Stimulated activated CD8-positive, alpha-beta memory T cell treated with anti-CD3 and anti-CD28 coated beads, Interleukin-2, amount 100 ng/mL, for 1 hour (primary cell): ENCODE measurements around the gene DOCK11.
"Not testable (repeated sequence)": the region's sequence is repeated elsewhere in the genome, so short reads cannot be mapped to it uniquely, and the experiment has no call there.

Experiments used
- DNase-seq, 2 donors: peaks; one replicate each; pipeline ENCODE4 v3.0.0-alpha.2; 2020; ENCODE audit warnings: low read depth in 2 of 2

Gene DOCK11

DNA sequence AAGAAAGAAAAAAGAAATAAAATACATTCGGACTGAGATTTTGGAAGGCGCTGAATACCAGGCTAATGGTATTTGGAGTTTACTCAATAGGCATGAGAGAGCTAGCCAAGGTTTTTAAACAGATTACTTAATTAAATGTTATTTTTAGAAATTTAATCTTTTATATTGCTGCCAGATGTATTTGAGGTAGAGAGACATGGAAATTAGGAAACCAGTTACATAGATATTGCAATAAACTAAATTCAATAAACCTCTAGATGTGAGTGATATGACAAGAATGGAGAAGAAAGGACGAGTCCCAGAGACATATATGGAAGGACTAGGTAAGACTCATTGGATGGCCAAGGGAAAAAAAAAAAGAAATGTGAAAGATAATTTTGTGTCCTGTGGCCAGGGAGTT is 193.3 kb downstream of the DOCK11 start:
- DNase-seq, result no peak

DNA sequence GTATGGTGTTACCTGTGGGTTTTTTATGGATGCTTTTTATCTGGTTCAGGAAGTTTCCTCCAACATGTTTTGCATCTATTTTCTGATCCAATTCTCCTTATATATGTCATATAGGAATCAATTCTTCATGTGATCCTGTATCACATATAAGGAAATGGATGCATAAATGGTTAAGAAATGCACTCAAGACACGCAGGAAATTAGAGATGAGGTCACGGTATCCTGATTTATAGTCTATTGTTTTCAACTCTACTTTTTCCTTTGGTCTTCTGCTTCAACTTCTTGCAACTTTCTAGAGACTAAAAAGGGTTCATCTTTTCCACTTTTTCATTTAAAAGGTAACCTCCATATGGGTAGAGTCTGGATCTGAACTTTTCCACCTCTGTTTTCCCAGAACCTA is 198.2 kb downstream of the DOCK11 start:
- DNase-seq, result no peak

DNA sequence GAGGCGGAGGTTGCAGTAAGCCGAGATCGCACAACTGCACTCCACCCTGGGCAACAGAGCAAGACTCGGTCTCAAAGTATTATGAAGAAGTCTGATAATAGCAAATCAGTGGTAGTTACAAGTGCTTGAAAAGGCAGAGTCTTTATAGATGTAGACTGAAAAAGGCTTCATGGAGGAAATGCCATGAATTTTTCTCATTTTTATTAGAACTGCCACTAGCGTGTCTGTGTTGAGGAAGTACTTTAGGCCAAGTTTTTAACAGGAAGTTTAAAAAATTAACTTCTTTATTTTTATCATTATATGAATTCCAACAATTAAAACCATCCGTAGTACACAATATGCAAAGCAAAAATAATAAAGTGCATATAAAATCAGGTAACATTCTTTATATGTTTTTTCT is 199.0 kb downstream of the DOCK11 start:
- no peak for DNase-seq

DNA sequence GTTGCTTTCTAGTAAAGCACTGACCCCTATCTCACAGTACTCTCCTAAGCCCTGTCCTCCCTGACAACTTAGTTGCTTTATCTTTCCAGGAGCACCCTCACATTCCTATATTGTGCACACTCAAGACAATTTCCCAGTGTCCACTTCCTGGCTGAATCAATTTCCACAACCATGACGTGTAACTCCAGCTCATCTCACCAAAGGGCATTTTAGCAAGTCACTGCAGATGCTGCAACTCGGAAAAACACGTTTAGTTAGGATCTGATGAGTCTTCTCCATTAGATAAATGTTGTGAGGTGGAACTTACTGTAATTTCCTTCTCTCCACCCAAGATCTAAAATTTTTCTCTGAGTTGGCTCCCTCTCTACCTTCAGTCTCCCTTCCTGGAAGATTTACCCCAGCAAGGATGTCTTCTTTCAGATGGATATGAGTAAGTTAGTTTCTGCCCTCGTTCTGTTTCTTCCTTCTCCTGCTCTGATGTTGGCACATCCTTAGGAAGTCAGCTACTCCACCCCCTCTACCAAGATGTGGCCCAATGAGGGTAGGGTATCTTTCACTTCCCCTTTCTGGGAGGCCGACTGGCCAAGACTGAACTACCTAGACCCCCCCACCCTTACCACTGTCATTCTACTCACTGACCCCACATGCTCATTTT is 203.0 kb downstream of the DOCK11 start:
- DNase-seq, result no peak

DNA sequence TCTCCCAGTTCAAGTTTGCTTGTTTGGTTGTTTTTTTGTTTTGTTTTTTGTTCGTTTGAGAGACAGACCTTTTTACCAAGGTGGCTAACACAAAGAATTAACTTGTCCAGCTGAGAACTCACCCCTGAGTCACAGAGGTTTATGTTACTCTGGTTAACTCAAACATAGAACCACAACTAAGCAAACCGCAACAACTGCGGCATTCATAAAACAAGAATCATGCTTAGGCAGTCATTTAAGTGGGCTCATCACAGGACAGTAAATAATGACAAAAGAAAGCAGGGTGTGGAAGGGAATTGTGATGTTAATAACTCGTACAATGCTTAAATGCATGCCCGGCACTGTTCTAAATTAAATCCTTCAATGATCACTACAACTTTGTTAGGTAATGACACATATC is 207.1 kb downstream of the DOCK11 start:
- DNase-seq, result no peak

DNA sequence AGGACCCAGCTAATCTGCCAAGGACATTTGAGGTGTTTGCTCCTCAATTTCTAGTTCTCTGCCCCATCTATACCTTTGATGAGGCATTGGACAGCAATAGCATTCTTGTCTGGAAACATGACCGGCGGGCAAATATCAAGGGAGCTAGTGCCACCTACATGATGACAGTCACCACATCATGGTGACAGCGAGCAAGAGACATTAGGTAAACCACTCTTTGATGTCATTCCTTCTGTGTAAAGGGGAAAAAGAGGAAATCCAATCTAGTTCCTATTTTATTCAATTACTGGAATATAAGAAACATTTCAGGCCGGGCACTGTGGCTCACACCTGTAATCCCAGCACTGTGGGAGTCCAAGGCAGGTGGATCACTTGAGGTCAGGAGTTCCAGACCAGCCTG is 211.1 kb downstream of the DOCK11 start:
- no peak for DNase-seq

DNA sequence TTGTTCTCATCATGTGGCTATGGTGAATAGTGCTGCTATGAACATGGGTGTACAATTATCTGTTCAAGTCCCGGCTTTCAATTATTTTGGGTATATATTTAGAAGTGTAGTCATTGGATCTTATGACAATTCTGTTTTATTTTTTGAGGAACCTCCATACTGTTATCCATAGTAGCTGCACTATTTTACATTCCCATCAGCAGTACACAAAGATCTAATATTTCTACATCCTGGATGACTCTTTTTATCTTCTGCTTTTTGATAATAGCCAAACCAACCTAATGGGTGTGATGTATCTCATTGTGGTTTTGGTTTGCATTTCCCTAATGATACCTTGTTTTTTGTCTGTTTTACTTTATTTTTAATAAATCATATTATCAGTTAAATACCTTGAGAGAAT is 218.9 kb downstream of the DOCK11 start:
- no peak for DNase-seq

DNA sequence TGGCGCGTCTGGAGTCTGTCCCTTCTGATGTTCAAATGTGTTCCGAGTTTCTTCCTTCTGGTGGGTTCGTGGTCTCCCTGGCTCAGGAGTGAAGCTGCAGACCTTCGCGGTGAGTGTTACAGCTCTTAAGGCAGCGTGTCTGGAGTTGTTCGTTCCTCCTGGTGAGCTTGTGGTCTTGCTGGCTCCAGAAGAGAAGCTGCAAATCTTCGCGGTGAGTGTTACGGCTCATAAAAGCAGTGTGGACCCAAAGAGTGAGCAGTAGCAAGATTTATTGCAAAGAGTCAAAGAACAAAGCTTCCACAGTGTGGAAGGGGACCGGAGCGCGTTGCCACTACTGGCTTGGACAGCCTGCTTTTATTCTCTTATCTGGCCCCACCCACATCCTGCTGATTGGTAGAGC is 220.3 kb downstream of the DOCK11 start:
- not testable (repeated sequence) for DNase-seq

DNA sequence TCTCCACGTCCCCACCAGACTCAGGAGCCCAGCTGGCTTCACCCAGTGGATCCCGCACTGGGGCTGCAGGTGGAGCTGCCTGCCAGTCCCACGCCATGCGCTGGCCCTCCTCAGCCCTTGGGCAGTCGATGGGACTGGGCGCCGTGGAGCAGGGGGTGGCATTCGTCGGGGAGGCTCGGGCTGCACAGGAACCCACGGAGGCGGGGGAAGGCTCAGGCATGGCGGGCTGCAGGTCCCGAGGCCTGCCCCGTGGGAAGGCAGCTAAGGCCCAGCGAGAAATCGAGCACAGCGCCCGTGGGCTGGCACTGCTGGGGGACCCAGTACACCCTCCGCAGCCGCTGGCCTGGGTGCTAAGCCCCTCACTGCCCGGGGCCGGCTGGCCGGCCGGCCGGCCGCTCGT is 221.2 kb downstream of the DOCK11 start:
- DNase-seq, result not testable (repeated sequence)

DNA sequence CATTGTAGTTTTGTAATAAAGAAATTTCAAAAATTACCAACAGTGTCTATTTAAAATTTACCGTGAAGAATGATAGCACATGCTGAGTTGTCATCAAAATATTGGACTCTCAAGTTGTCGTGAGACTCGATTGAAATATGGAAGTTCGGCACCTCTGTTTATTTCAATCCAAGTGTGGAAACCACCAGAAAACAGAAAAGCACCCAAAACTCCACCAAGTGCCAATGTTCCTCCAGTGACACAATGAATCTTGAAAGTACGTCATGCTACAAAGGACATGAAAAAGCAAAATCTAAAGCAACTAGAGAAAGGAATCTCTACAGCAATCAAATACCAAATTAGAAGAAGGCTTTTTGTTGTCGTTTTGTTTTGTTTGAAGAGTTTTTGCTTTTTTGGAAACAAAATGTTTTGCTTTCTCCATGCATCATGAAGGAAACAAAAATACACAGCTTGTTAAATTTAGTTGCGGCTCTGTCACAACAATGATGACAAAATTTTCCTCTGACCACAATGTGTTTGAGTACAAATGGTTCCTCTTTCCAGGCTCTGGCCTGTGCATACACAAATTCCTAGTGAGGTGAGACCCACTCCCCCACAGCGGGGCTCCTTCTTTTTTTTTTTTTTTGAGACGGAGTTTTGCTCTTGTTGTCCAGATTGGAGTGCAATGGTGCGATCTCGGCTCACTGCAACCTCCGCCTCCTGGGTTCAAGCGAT is 222.2 kb downstream of the DOCK11 start:
- no peak for DNase-seq

DNA sequence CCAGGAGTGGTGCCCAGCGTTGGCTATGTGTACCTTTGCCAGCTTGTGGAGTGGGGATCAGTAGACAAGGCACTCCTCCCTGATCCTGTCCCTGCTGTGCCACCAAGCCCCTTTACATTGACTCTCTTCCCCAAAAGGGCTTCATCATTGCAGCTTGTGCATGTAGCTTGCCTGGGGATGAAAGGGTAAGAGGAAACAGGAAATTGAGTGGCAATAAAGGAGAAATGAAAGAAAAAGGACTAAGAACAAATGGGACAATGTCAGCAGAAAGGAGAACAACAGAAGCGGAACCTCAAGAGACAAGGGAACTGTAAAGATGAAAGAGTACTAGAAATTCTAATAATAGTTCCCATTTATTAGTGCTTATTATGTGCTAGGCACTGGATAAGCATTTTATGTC is 223.1 kb downstream of the DOCK11 start:
- DNase-seq, result no peak

DNA sequence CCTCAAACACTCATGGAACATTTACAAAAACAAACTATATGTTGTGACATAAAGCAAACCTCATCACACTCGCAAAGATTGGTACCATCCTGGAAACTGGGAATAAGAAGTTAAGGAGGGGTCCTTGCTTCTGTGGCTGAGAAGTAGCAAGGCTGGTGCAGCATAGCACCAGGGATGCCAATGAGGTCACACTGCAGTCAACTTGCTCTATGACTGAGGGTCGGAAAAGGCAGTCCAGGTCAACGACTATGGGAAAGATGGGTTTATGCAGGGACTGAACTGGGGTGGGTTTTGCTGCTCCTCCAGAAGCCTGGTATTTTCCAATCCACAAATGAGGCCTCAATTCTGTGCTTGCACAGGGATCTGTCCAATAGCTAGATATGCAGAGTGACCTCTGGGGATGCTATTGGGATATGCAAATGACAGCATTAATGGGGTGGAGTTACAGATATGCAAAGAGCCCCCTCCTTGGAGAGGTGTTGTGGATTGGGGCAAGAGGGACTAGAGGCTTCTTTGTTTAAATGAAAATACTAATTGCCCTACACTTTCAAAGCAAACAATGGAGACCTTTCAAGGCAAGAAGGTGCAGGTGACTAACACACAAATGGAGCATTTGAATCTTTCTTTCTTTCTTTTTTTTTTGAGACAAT is 224.6 kb downstream of the DOCK11 start:
- DNase-seq, result no peak

DNA sequence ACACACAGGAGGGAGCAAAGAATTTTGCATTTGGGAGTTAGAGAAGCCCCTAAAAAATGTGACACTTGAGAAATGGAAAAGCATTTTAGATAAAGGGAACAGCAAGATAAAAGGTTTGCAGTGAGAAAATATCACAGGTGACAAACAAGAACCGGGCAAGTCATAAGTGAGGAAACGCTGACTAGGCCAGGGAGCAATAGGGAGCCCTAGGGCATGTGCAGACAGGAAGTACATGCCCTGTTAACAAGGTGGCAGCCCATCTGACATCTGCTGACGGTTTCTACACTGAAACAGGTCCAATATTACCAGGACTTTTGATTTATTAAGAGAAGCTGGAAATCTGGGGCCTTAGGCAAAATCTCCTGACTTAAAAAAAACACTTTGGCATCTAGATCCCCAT is 227.8 kb downstream of the DOCK11 start:
- no peak for DNase-seq

DNA sequence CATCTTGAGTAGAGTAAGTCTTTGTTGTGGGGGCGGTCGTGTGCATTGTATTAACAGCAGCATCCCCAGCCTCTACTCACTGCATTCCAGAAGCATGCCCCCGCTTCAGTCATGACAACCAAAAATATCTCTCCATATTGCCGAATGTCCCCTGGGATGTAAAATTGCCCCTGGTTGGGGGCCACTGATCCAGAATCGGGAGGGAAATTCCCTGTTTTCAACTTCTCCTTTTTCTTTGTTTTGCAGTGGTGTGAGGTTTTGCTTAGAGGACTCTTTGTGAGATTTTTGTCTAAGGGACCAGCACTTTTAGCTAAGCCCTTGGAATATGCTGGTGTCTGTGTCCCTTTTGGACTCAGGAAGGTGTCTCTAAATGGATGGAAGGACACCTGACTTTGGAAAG is 228.8 kb downstream of the DOCK11 start:
- no peak for DNase-seq

DNA sequence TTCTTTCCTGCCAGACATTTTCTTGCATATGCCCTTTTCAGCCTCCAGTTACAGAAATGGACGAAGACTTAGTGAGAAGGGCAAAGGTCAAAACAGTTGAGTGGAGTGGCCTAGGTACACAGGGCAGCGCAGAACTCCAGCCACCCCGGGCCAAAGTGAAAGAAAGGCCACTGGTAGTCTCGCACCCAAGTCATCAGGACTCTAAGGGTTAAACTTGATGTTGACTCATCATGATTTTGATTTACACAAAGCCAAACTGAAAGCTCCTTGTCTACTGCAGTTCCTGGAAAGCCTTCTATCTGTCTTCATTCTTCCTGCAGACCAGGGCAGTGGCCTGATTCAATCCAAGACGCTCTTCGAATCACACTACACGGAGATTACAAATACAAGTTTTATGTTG is 229.2 kb downstream of the DOCK11 start:
- no peak for DNase-seq

DNA sequence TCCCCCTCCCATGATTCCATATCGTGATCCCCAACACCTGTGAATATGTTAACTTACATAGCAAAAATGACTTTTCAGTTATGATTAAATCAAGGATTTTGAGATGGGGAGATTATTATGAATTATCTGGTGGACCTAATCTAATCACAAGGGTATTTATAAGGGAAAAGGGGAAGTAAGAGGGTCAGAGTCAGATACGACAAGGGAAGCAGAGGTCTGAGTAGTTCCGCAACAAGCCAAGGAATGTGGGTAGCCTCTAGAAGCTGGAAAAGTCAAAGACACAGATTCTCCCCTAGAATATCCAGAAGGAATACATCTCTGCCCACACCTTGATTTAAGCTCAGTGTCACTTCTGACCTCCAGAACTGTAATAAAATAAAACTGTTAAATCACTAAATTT is 230.8 kb downstream of the DOCK11 start:
- DNase-seq, result no peak

DNA sequence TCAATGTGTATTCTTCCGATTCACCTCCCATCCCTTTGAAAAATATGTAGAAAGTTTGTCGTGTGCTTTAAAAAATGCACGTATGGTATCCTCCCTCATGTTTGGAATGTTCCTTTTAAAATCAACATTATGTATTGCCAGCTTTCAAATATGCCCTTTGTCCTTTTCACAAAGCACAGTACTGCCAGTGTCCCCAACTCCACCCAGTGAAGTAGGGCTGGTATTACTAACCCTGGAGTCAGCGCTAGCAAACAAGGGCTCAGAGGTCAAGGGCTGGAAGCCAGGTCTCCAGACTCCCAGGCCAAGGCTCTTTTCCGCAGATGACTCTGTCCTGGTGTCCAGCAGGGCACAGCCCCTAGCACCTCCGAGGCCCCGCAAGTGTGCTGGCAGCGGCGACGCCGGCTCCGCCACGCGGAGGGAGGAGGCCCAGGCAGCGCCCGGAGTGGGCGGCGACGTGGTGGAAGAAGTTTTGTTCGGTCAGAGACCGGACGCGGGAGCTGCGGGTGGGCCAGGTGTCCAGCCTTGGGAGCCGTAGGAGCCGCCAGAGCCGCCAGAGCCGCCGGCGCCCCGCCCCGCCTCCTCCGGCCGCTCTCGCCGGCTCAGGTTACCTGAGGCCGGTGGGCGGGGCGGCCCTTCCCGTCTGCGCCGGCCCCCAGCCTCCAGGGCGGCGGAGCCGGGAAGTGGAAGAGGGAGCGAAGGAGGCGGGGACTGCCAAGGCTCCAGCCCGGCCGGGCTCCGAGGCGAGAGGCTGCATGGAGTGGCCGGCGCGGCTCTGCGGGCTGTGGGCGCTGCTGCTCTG is 231.5 kb downstream of the DOCK11 start, which contains the start of gene IL13RA1:
TSS of gene IL13RA1 (plus strand) at position 720 of the 799 bp plus-strand sequence. CDS start at position 753, 33 bp downstream.
- DNase-seq, result no peak

DNA sequence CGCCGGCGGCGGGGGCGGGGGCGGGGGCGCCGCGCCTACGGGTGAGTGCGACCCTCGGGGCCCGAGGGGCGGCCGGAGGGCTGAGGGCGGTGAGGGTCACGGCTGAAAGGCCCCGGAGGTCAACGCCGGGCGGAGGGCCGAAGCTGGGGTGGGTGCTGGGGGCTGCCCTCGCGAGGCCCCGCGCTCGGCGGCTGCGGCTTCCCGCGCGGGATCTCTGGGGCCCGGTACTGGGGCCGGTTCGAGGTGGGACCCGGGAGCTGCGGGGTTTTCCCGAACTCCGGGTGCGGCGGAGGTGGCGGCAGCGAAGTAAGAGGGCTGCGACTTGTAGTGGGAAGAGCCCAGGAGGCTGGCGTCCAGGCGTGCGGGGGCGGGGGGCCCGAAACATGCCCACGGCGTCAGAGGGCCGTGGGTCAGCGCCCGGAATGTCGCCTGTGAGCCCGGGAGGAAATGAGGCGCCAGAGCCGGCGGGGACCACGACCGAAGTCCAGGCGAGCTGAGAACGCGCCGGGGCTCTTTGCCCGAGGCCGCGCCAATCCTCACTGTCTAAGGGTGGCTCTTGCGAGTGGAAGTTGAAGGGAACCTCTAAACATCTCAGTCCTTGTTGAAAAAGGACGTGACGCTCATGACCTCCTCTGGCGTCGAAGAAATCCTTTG is 232.2 kb downstream of the DOCK11 start:
- DNase-seq, result no peak

DNA sequence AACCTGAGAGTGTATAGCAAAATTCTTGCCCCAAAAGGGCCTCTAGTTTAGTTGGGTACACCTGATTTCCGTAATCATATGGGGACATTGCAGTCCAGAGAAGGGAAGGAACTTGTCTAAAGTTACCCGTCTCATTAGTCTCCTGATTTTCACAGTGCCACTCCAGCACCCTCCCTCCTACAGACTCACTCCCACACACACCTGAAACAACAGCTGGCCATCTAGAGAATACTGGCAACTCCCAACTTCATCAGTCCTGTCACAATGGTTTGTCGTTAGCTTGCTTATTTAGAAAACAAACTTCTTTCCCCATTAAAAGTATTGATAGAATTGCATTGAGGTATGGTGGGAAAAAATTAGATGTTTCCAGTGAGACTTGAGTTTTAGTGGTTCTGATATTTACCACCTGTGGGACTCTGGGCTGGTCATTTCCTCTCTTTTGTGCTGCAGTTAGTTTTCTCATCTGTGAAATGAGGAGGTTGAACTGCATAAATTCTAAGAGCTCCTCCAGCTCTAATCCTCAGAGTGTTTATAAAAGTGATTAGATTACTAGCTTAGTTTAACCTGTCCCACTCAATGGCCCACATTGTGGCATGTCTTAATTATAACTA is 233.5 kb downstream of the DOCK11 start:
- DNase-seq, result no peak

DNA sequence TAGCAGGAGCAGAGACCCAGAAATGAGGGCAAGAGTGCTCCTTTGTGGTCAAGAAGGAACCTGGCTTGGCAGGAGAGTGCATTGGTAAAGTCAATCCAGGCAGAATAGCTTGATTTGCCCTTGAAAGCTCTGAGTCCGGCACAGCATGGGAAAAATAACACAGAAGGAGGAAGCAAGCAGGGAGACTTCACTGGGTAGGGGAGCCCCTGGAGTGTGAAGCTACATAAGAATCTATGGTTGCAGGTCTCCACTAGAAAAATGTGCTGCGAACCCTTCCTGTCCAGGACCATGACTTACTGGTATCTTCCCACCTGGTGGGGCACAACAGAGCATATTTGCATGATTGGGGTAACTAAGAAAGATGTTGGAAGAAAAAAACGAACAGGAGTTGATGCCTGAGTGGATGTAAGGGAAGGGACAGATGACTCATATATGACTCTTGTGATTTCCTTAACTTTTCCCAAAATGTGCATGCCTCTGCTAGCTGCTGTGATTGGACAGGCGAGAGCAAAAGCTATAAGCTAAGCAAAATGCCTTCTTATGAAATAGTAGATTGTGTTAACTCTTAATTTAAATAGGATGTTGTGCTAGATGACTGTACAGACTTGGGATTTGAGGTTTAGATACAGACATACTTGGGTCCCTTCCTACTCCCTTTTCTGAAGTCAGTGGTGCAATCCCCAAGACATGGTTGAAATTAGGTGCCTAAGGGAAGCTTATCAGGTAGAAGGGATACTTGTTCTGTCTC is 235.1 kb downstream of the DOCK11 start:
- no peak for DNase-seq

DNA sequence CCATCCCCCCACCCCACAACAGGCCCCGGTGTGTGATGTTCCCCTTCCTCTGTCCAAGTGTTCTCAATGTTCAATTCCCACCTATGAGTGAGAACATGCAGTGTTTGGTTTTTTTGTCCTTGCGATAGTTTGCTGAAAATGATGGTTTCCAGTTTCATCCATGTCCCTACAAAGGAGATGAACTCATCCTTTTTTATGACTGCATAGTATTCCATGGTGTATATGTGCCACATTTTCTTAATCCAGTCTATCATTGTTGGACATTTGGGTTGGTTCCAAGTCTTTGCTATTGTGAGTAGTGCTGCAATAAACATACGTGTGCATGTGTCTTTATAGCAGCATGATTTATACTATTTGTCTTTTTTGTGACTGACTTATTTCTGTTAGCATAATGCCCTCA is 236.9 kb downstream of the DOCK11 start:
- DNase-seq, result not testable (repeated sequence)
